Upper lobe of right lung (tissue), 1 donor: ENCODE measurements around the gene MICU1. TPM values are rescaled to one million over a fixed set of nuclear protein-coding genes. Genes with fewer than 3 reads are reported as not detected.

Experiments
- ATAC-seq: fragments of 200-7000 bp; cut with Tn5 transposase; one replicate; pipeline ENCODE4 v1.9.1; 2020; ENCODE audit warnings: mild to moderate bottlenecking, moderate library complexity
- DNase-seq: peaks from one replicate; pipeline ENCODE4 v3.0.0-alpha.2; 2020
- H3K27ac ChIP-seq: fragments of 200-600 bp; one replicate; pipeline ENCODE4 v1.8.0; 2022
- H3K27me3 ChIP-seq: fragments of 200-600 bp; one replicate; pipeline ENCODE4 v1.8.0; 2022; ENCODE audit warnings: mild to moderate bottlenecking
- H3K36me3 ChIP-seq: fragments of 200-600 bp; one replicate; pipeline ENCODE4 v1.8.0; 2022
- H3K4me1 ChIP-seq: fragments of 200-600 bp; one replicate; pipeline ENCODE4 v1.8.0; 2022
- H3K4me3 ChIP-seq: fragments of 200-600 bp; one replicate; pipeline ENCODE4 v1.8.0; 2022; ENCODE audit warnings: mild to moderate bottlenecking
- H3K9me3 ChIP-seq: fragments of 200-600 bp; one replicate; pipeline ENCODE4 v1.8.0; 2022
- CTCF ChIP-seq: fragments of 200-600 bp; IDR thresholded peaks from one replicate; pipeline ENCODE4 v1.8.0; 2022; ENCODE audit warnings: antibody characterized with exemption
- intact Hi-C: fragments of 100-400 bp; cut with DNase I; formaldehyde crosslinking; loops from one replicate; pipeline ENCODE4 v1.11.0; 2022
- total RNA-seq: library from RNA; stranded (reverse); fragmentation: NEBNext Ultra II Directional; extraction: Animal tissue kit (Norgen Biotek cat#: 25700); gene quantifications from one replicate; pipeline ENCODE4 v1.2.1, GENCODE V29; 2021
- donor health status: DM: no; HTN: yes; CAD: no; lungs with severe emphysema.

The MICU1 gene
- total RNA-seq, 1 donor from 2014 or later: 52.2 TPM

- H3K4me3 ChIP-seq: no peak overlapping the region
- intact Hi-C loops: no loop called here
- H3K27ac ChIP-seq: no peak overlapping the region
- H3K36me3 ChIP-seq: no peaks in the 10 kb centered on the region
- H3K9me3 ChIP-seq: no peaks in the 10 kb centered on the region
- TF ChIP-seq CTCF: no peak
- no peak for DNase-seq
- H3K4me1 ChIP-seq: no peaks in the 10 kb centered on the region
- no peaks in the 10 kb centered on the region for H3K27me3 ChIP-seq
- ATAC-seq: no peak
Observed at GRCh38 chr10:72487521-72487920, 138.4 kb downstream of the MICU1 start.

GRCh38 chr10:72487116-72487515 lies 138.8 kb downstream of the MICU1 start:
- TF ChIP-seq CTCF: no peak
- no peaks in the 10 kb centered on the region for H3K27me3 ChIP-seq
- no peak overlapping the region for H3K4me3 ChIP-seq
- no peaks in the 10 kb centered on the region for H3K4me1 ChIP-seq
- intact Hi-C loops: no loop called here
- no peak for DNase-seq
- no peak for ATAC-seq
- H3K9me3 ChIP-seq: no peaks in the 10 kb centered on the region
- no peaks in the 10 kb centered on the region for H3K36me3 ChIP-seq
- no peak overlapping the region for H3K27ac ChIP-seq

- no peak overlapping the region for H3K4me3 ChIP-seq
- no peaks in the 10 kb centered on the region for H3K9me3 ChIP-seq
- no peaks in the 10 kb centered on the region for H3K27me3 ChIP-seq
- no peak overlapping the region for H3K27ac ChIP-seq
- DNase-seq: no peak
- TF ChIP-seq CTCF: no peak
- intact Hi-C loops: no loop called here
- no peaks in the 10 kb centered on the region for H3K36me3 ChIP-seq
- no peaks in the 10 kb centered on the region for H3K4me1 ChIP-seq
- no peak for ATAC-seq
Observed at GRCh38 chr10:72485701-72486100, 140.2 kb downstream of the MICU1 start.

GRCh38 chr10:72484521-72484920 lies 141.4 kb downstream of the MICU1 start:
- H3K4me1 ChIP-seq: no peaks in the 10 kb centered on the region

GRCh38 chr10:72483471-72483870 lies 142.4 kb downstream of the MICU1 start:
- Histone ChIP-seq H3K36me3 (no peaks in the 10 kb centered on the region), H3K4me3 (no peak overlapping the region), H3K9me3 (no peaks in the 10 kb centered on the region), H3K27ac (no peak overlapping the region), H3K4me1 (no peaks in the 10 kb centered on the region), H3K27me3 (no peaks in the 10 kb centered on the region)
- TF ChIP-seq CTCF: no peak
- DNase-seq (no peak), ATAC-seq (peak; percentile 76)
- intact Hi-C loops: no loop called here

More at GRCh38 chr10:72484521-72484920, 141.4 kb downstream of the MICU1 start:
- ATAC-seq (no peak), DNase-seq (no peak)
- no peaks in the 10 kb centered on the region for H3K27me3 ChIP-seq
- intact Hi-C loops: no loop called here
- H3K36me3 ChIP-seq: no peaks in the 10 kb centered on the region
- H3K9me3 ChIP-seq: no peaks in the 10 kb centered on the region
- H3K4me3 ChIP-seq: no peak overlapping the region
- no peak overlapping the region for H3K27ac ChIP-seq
- TF ChIP-seq CTCF: no peak

GRCh38 chr10:72480861-72481260 lies 145.0 kb downstream of the MICU1 start:
- intact Hi-C loops: no loop called here
- Histone ChIP-seq H3K36me3 (peaks cover 13% of the 10 kb centered on the region), H3K4me3 (no peak overlapping the region), H3K9me3 (no peaks in the 10 kb centered on the region), H3K27ac (no peak overlapping the region), H3K27me3 (no peaks in the 10 kb centered on the region), H3K4me1 (no peaks in the 10 kb centered on the region)
- no peak for TF ChIP-seq CTCF
- ATAC-seq: no peak
- no peak for DNase-seq
